GM13976 (cell line): Measurements from ENCODE around the gene EYA4.

Experiments used
- DNase-seq: peaks from one replicate; pipeline ENCODE4 v3.0.0; 2012; ENCODE audit warnings: low spot score
- in situ Hi-C: fragments of 300-500 bp; cut with MboI; formaldehyde crosslinking; loops from one replicate; pipeline ENCODE4 v1.12.0; 2022; ENCODE audit warnings: low sequenced_read_pairs, mixed read lengths, inconsistent platforms; ENCODE audit not compliant: unreplicated experiment
- TF ChIP-seq, protein P1 (sequence below): IDR thresholded peaks from 2 replicates; pipeline ENCODE4 v1.5.1; 2012; ENCODE audit warnings: borderline replicate concordance, mild to moderate bottlenecking; ENCODE audit not compliant: insufficient read depth; ENCODE audit errors: extremely low read depth, missing control alignments, control extremely low read depth

The EYA4 gene

GRCh38 chr6:133456439-133456838 is 215.3 kb downstream of the EYA4 start:
- TF ChIP-seq, protein P1, sequence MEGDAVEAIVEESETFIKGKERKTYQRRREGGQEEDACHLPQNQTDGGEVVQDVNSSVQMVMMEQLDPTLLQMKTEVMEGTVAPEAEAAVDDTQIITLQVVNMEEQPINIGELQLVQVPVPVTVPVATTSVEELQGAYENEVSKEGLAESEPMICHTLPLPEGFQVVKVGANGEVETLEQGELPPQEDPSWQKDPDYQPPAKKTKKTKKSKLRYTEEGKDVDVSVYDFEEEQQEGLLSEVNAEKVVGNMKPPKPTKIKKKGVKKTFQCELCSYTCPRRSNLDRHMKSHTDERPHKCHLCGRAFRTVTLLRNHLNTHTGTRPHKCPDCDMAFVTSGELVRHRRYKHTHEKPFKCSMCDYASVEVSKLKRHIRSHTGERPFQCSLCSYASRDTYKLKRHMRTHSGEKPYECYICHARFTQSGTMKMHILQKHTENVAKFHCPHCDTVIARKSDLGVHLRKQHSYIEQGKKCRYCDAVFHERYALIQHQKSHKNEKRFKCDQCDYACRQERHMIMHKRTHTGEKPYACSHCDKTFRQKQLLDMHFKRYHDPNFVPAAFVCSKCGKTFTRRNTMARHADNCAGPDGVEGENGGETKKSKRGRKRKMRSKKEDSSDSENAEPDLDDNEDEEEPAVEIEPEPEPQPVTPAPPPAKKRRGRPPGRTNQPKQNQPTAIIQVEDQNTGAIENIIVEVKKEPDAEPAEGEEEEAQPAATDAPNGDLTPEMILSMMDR, result no peak
- in situ Hi-C loops, result no loop called here
- DNase-seq, result no peak

- in situ Hi-C loops, result no loop called here
- DNase-seq, result no peak
- TF ChIP-seq, protein P1, result no peak
Observed at GRCh38 chr6:133456944-133457343, 215.8 kb downstream of the EYA4 start.

DNA sequence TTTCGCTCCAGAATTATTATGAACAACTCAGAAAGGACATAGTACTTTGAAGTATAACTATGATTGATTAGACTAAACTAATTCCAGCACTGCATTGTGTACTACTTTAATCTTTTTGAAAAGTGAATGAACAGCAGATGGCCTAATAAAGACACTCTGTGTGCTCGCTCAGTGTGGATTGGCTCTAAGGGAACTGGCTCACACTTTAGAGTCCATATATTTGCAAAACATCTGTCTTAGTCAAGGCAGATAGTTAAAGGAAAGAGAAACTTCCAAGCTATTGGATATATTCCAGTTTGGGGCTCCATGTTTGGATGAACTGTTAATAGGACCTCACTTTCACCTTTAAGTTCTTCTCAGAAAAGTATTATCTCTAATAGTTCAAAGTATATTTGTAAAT is 218.9 kb downstream of the EYA4 start:
- TF ChIP-seq, protein P1, result no peak
- no peak for DNase-seq
- in situ Hi-C loops, result no loop called here

GRCh38 chr6:133463790-133464189 is 222.6 kb downstream of the EYA4 start:
- TF ChIP-seq, protein P1, result no peak
- in situ Hi-C loops, result no loop called here

DNA sequence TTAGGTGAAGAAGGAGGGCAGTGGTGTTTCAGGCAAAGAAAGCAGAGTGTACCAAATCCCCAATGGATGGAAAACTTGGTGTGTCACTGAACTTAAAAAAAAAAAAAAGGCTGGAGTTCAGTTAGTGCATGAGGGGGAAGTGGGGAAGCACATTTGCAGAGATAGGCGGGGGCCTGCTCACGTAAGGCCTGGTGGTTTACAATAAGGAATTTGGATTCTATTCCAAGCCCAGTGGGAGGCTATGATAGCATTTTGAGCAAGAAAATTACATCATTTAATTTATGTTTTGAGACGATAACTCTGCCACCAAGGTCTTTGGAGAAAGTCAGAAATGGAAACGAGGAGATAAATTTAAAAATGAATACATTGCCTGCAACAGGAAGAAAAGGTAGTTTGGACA is 225.5 kb downstream of the EYA4 start:
- DNase-seq, result no peak
- TF ChIP-seq, protein P1, result no peak
- in situ Hi-C loops, result no loop called here

More at GRCh38 chr6:133463790-133464189, 222.6 kb downstream of the EYA4 start:
- DNase-seq, result no peak

DNA sequence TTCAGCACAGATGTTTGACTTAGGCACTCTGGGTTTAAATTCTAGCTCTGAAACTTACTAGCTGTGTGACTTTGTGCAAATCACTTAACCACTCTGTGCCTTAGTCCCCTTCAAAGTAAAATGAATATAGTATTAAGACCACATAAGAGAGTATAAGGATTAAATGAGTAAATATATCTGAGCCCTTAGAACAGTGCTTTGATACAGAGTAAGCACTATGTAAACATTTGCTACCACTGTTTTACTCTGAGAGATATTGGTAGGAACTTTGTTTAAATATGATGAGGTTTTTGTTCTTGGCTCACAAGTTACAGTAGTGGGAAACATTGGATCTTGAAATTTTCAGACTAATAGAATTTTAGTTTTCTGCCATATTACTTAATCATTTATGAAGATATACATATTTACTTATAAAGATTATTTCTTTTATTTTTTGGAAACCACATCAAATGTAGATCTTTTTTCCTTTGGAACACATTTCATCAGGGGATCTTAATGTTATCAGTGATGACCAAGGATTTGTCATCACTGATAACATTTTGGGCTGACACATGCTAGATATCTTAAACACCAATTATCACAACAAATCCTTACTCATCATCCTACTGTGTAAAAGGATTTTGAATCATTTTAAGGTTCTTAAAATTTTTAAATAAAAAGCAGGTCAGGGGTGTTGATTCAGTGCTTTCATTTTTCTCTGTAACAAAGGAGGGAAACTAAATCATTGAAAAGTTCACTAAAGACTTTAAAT is 226.2 kb downstream of the EYA4 start:
- in situ Hi-C loops, result no loop called here
- TF ChIP-seq, protein P1, result no peak
- DNase-seq, result no peak
